ENCODE results near the gene SMOC2. TPM values are rescaled to one million over a fixed set of nuclear protein-coding genes. Genes with fewer than 3 reads are reported as not detected.

Gene SMOC2
- total RNA-seq, 2 donors from 2014 or later = 17.8 to 167 TPM

- WGBS = 95% methylated on average over 8 of the region's 8 CpGs
- DNase-seq (ENCODE audit: low spot score) = no peak
- TF ChIP-seq CTCF (IDR thresholded peaks at IDR 0.05) (no peak), POLR2AphosphoS5 (IDR thresholded peaks at IDR 0.05) (no peak), POLR2A (IDR thresholded peaks at IDR 0.05) (no peak)
- H3K4me1 ChIP-seq (replicated peaks) = no peaks in the 10 kb centered on the region
- intact Hi-C loops (cut with DNase I) = no loop called here
- H3K36me3 ChIP-seq = no peaks in the 10 kb centered on the region
- H3K27me3 ChIP-seq (replicated peaks; ENCODE audit: insufficient read depth) = no peaks in the 10 kb centered on the region
- no peak overlapping the region for H3K4me3 ChIP-seq
- no peak overlapping the region for H3K27ac ChIP-seq
- no peaks in the 10 kb centered on the region for H3K9me3 ChIP-seq
Measured at GRCh38 chr6:168462289-168462853, 21.4 kb downstream of the SMOC2 start.

GRCh38 chr6:168464546-168464945, 23.6 kb downstream of the SMOC2 start:
- H3K27ac ChIP-seq = no peak overlapping the region
- no peak for DNase-seq (ENCODE audit: low spot score)
- WGBS = 23% methylated on average over 4 of the region's 4 CpGs
- no peaks in the 10 kb centered on the region for H3K36me3 ChIP-seq
- no peaks in the 10 kb centered on the region for H3K27me3 ChIP-seq (replicated peaks; ENCODE audit: insufficient read depth)
- TF ChIP-seq CTCF (IDR thresholded peaks at IDR 0.05) = no peak
- TF ChIP-seq POLR2A (IDR thresholded peaks at IDR 0.05) = no peak
- TF ChIP-seq POLR2AphosphoS5 (IDR thresholded peaks at IDR 0.05) = no peak
- intact Hi-C loops (cut with DNase I) = no loop called here
- no peaks in the 10 kb centered on the region for H3K9me3 ChIP-seq
- no peak overlapping the region for H3K4me3 ChIP-seq
- no peaks in the 10 kb centered on the region for H3K4me1 ChIP-seq (replicated peaks)

- H3K9me3 ChIP-seq = no peaks in the 10 kb centered on the region
- H3K27me3 ChIP-seq (replicated peaks; ENCODE audit: insufficient read depth) = peaks cover 3% of the 10 kb centered on the region
- intact Hi-C loops (cut with DNase I) = no loop called here
- H3K4me1 ChIP-seq (replicated peaks) = no peaks in the 10 kb centered on the region
- no peak for DNase-seq (ENCODE audit: low spot score)
- TF ChIP-seq POLR2AphosphoS5 (IDR thresholded peaks at IDR 0.05) = no peak
- no peak for TF ChIP-seq POLR2A (IDR thresholded peaks at IDR 0.05)
- TF ChIP-seq CTCF (IDR thresholded peaks at IDR 0.05) = no peak
- no peak overlapping the region for H3K4me3 ChIP-seq
- WGBS = 69% methylated on average over 5 of the region's 5 CpGs
- H3K27ac ChIP-seq = no peak overlapping the region
- no peaks in the 10 kb centered on the region for H3K36me3 ChIP-seq
Measured at GRCh38 chr6:168468045-168468444, 27.1 kb downstream of the SMOC2 start.

GRCh38 chr6:168469521-168469920, 28.5 kb downstream of the SMOC2 start:
- Histone ChIP-seq H3K27ac (no peak overlapping the region), H3K4me3 (no peak overlapping the region), H3K27me3 (replicated peaks; ENCODE audit: insufficient read depth) (peaks cover 3% of the 10 kb centered on the region), H3K4me1 (replicated peaks) (no peaks in the 10 kb centered on the region), H3K9me3 (no peaks in the 10 kb centered on the region), H3K36me3 (no peaks in the 10 kb centered on the region)
- 80% methylated on average over 14 of the region's 14 CpGs for WGBS
- DNase-seq (ENCODE audit: low spot score) = no peak
- intact Hi-C loops (cut with DNase I) = no loop called here
- TF ChIP-seq POLR2A (IDR thresholded peaks at IDR 0.05) (no peak), CTCF (IDR thresholded peaks at IDR 0.05) (no peak), POLR2AphosphoS5 (IDR thresholded peaks at IDR 0.05) (no peak)

- Histone ChIP-seq H3K27me3 (replicated peaks; ENCODE audit: insufficient read depth) (peaks cover 3% of the 10 kb centered on the region), H3K27ac (no peak overlapping the region)
- WGBS = 91% methylated on average over 5 of the region's 5 CpGs
Measured at GRCh38 chr6:168469926-168470325, 28.9 kb downstream of the SMOC2 start.

More at GRCh38 chr6:168469926-168470325, 28.9 kb downstream of the SMOC2 start:
- Histone ChIP-seq H3K9me3 (no peaks in the 10 kb centered on the region), H3K4me1 (replicated peaks) (no peaks in the 10 kb centered on the region), H3K36me3 (no peaks in the 10 kb centered on the region), H3K4me3 (no peak overlapping the region)
- intact Hi-C loops (cut with DNase I) = no loop called here
- TF ChIP-seq CTCF (IDR thresholded peaks at IDR 0.05) = no peak
- no peak for TF ChIP-seq POLR2AphosphoS5 (IDR thresholded peaks at IDR 0.05)
- TF ChIP-seq POLR2A (IDR thresholded peaks at IDR 0.05) = no peak
- no peak for DNase-seq (ENCODE audit: low spot score)

Data from prostate gland (tissue), 2 donors.